WTC11 (cell line): ENCODE measurements around the gene PHF13. TPM values are rescaled to one million over a fixed set of nuclear protein-coding genes. Genes with fewer than 3 reads are reported as not detected.

Source experiments
- ATAC-seq: fragments of 200-7000 bp; cut with Tn5 transposase; 2 replicates; pipeline ENCODE4 v1.10.0; 2021; ENCODE audit warnings: mild to moderate bottlenecking, moderate library complexity
- CTCF ChIA-PET: fragments of 300-600 bp; sonication (Branson Sonifier 250); formaldehyde crosslinking; loops from one replicate; lab custom pipeline; 2021; ENCODE audit warnings: antibody characterized with exemption; lab: Charles Lee
- POLR2A ChIA-PET: fragments of 350-600 bp; sonication (Branson Sonifier 250); formaldehyde crosslinking; loops from one replicate; lab custom pipeline; 2021; ENCODE audit warnings: antibody characterized with exemption; lab: Charles Lee
- DNase-seq: peaks from one replicate; pipeline ENCODE4 v3.0.0; 2021; ENCODE audit warnings: low spot score
- H3K27ac Mint-ChIP-seq: 2 replicates; pipeline ENCODE4 v1.8.0; 2021; ENCODE audit warnings: mixed read lengths
- H3K27me3 Mint-ChIP-seq: 2 replicates; pipeline ENCODE4 v1.8.0; 2021; ENCODE audit warnings: low read depth, mild to moderate bottlenecking, moderate library complexity, mixed read lengths
- H3K36me3 Mint-ChIP-seq: 2 replicates; pipeline ENCODE4 v1.8.0; 2021; ENCODE audit warnings: mixed read lengths
- H3K4me1 Mint-ChIP-seq: 2 replicates; pipeline ENCODE4 v1.8.0; 2022; ENCODE audit warnings: mixed read lengths
- H3K4me3 Mint-ChIP-seq: 2 replicates; pipeline ENCODE4 v1.8.0; 2021; ENCODE audit warnings: mild to moderate bottlenecking, moderate library complexity, mixed read lengths
- H3K9me3 Mint-ChIP-seq: 2 replicates; pipeline ENCODE4 v1.8.0; 2021; ENCODE audit warnings: mixed read lengths
- ATF1 ChIP-seq: sonication (generic); formaldehyde crosslinking; IDR thresholded peaks from 2 replicates; pipeline ENCODE4 v1.8.1; 2023; ENCODE audit warnings: mild to moderate bottlenecking, moderate library complexity, missing genetic modification reagents
- CDX4 ChIP-seq: fragments of 250-450 bp; sonication (Bioruptor Pico); IDR thresholded peaks from 2 replicates; pipeline ENCODE4 v1.9.0; 2021; ENCODE audit warnings: moderate library complexity, mild to moderate bottlenecking, inconsistent platforms, borderline replicate concordance
- CTCF ChIP-seq: fragments of 200-600 bp; IDR thresholded peaks from 2 replicates; pipeline ENCODE4 v1.8.0; 2022; ENCODE audit warnings: antibody characterized with exemption
- E2F5 ChIP-seq: sonication (generic); formaldehyde crosslinking; IDR thresholded peaks from 2 replicates; pipeline ENCODE4 v1.8.1; 2022; ENCODE audit warnings: mild to moderate bottlenecking, moderate library complexity, missing genetic modification reagents
- FOXP1 ChIP-seq: sonication (generic); formaldehyde crosslinking; IDR thresholded peaks from 2 replicates; pipeline ENCODE4 v1.8.0; 2022; ENCODE audit warnings: missing genetic modification reagents, mild to moderate bottlenecking, moderate library complexity, borderline replicate concordance
- GTF2I ChIP-seq: fragments of 250-450 bp; sonication (Bioruptor Pico); conservative IDR thresholded peaks from 2 replicates; pipeline ENCODE4 v1.4.0; 2021; ENCODE audit warnings: mild to moderate bottlenecking
- JAZF1 ChIP-seq: fragments of 250-450 bp; sonication (Bioruptor Pico); IDR thresholded peaks from 2 replicates; pipeline ENCODE4 v1.9.0; 2021; ENCODE audit warnings: moderate library complexity, mild to moderate bottlenecking, inconsistent platforms
- MAX ChIP-seq: sonication (generic); formaldehyde crosslinking; IDR thresholded peaks from 2 replicates; pipeline ENCODE4 v1.8.0; 2022; ENCODE audit warnings: mild to moderate bottlenecking, missing genetic modification reagents
- MLX ChIP-seq: sonication (generic); formaldehyde crosslinking; IDR thresholded peaks from 2 replicates; pipeline ENCODE4 v1.8.1; 2023; ENCODE audit warnings: mild to moderate bottlenecking, missing genetic modification reagents, moderate library complexity
- NFYB ChIP-seq: sonication (generic); formaldehyde crosslinking; conservative IDR thresholded peaks from 2 replicates; pipeline ENCODE4 v1.8.0; 2022; ENCODE audit warnings: low read depth, missing genetic modification reagents
- NR1H2 ChIP-seq: sonication (generic); formaldehyde crosslinking; IDR thresholded peaks from 2 replicates; pipeline ENCODE4 v1.9.0; 2021; ENCODE audit warnings: mild to moderate bottlenecking, moderate library complexity, missing genetic modification reagents
- SMAD3 ChIP-seq: sonication (generic); formaldehyde crosslinking; IDR thresholded peaks from 2 replicates; pipeline ENCODE4 v1.8.0; 2022; ENCODE audit warnings: missing genetic modification reagents, mild to moderate bottlenecking, borderline replicate concordance
- STAT6 ChIP-seq: sonication (generic); formaldehyde crosslinking; conservative IDR thresholded peaks from 2 replicates; pipeline ENCODE4 v1.8.1; 2023; ENCODE audit warnings: mild to moderate bottlenecking, low read depth, missing genetic modification reagents, moderate library complexity
- TEAD4 ChIP-seq: sonication (generic); formaldehyde crosslinking; IDR thresholded peaks from 2 replicates; pipeline ENCODE4 v1.8.0; 2022; ENCODE audit warnings: mild to moderate bottlenecking, missing genetic modification reagents
- ZNF121 ChIP-seq: sonication (generic); formaldehyde crosslinking; IDR thresholded peaks from 2 replicates; pipeline ENCODE4 v1.8.0; 2023; ENCODE audit warnings: missing genetic modification reagents
- ZNF232 ChIP-seq: sonication (generic); formaldehyde crosslinking; IDR thresholded peaks from 2 replicates; pipeline ENCODE4 v1.8.0; 2022; ENCODE audit warnings: mild to moderate bottlenecking, missing genetic modification reagents
- ZNF416 ChIP-seq: fragments of 250-450 bp; sonication (Bioruptor Pico); IDR thresholded peaks from 2 replicates; pipeline ENCODE4 v1.9.0; 2021; ENCODE audit warnings: mild to moderate bottlenecking, inconsistent platforms
- ZNF425 ChIP-seq: fragments of 250-450 bp; sonication (Bioruptor Pico); conservative IDR thresholded peaks from 2 replicates; pipeline ENCODE4 v1.9.0; 2021; ENCODE audit warnings: mild to moderate bottlenecking
- total RNA-seq: library from RNA; stranded (reverse); gene quantifications from 3 replicates; pipeline ENCODE4 v1.2.3, GENCODE V29; 2021
- TF ChIP-seq, protein P1 (sequence below): sonication (generic); formaldehyde crosslinking; IDR thresholded peaks from 2 replicates; pipeline ENCODE4 v1.8.1; 2022; ENCODE audit warnings: low read depth, missing genetic modification reagents, borderline replicate concordance

Gene PHF13
- total RNA-seq, 1 experiment from 2014 or later, result 39.6 TPM

DNA sequence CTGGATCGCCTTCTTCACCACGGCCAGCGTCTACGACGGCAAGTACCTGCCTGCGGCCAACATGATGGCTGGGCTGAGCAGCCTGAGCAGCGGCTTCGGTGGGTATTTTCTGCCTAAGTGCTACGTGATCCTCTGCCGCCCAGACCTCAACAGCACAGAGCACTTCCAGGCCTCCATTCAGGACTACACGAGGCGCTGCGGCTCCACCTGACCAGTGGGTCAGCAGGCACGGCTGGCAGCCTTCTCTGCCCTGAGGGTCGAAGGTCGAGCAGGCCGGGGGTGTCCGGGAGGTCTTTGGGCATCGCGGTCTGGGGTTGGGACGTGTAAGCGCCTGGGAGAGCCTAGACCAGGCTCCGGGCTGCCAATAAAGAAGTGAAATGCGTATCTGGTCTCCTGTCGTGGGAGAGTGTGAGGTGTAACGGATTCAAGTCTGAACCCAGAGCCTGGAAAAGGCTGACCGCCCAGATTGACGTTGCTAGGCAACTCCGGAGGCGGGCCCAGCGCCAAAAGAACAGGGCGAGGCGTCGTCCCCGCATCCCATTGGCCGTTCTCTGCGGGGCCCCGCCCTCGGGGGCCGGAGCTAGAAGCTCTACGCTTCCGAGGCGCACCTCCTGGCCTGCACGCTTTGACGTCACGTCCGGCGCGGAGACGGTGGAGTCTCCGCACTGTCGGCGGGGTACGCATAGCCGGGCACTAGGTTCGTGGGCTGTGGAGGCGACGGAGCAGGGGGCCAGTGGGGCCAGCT is 34.0 kb upstream of the PHF13 start, which contains the start of gene ZBTB48 (continued):
- TF ChIP-seq FOXP1 (peak; percentile 64; the same call in 1 of the 2 replicates), SMAD3 (0 out of 2 replicates have a peak, but pooled peaks have one; percentile 58), CDX4 (CRISPR knock-in tag) (no peak), MAX (peak; percentile 31; the same call in 1 of the 2 replicates), E2F5 (CRISPR knock-in tag) (0 out of 2 replicates have a peak, but pooled peaks have one; percentile 42), STAT6 (CRISPR knock-in tag) (no peak), CTCF (no peak), TEAD4 (CRISPR knock-in tag) (no peak), NFYB (CRISPR knock-in tag) (peak; percentile 54; the same call in 1 of the 2 replicates), JAZF1 (CRISPR knock-in tag) (no peak), ATF1 (CRISPR knock-in tag) (no peak), MLX (CRISPR knock-in tag) (0 out of 2 replicates have a peak, but pooled peaks have one; percentile 52), ZNF121 (CRISPR knock-in tag) (no peak)
- TF ChIP-seq, protein P1, sequence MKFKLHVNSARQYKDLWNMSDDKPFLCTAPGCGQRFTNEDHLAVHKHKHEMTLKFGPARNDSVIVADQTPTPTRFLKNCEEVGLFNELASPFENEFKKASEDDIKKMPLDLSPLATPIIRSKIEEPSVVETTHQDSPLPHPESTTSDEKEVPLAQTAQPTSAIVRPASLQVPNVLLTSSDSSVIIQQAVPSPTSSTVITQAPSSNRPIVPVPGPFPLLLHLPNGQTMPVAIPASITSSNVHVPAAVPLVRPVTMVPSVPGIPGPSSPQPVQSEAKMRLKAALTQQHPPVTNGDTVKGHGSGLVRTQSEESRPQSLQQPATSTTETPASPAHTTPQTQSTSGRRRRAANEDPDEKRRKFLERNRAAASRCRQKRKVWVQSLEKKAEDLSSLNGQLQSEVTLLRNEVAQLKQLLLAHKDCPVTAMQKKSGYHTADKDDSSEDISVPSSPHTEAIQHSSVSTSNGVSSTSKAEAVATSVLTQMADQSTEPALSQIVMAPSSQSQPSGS (CRISPR knock-in tag), result no peak

GRCh38 chr1:6580119-6580592 is 33.4 kb upstream of the PHF13 start:
- POLR2A ChIA-PET, result interaction anchor here (0.6 to 2.0 kb wide), 5 partner anchors 15 to 89 kb away, joined by 3 to 5 read pairs (median 3); partner anchors contain the start of genes NOL9 and TAS1R1
- Mint-ChIP-seq H3K4me3 (peak overlapping the region; percentile 85), H3K27me3 (no peaks in the 10 kb centered on the region), H3K4me1 (peaks cover 17% of the 10 kb centered on the region), H3K9me3 (no peaks in the 10 kb centered on the region), H3K36me3 (peaks cover 3% of the 10 kb centered on the region; the same call in 1 of the 2 replicates), H3K27ac (peak overlapping the region; percentile 41; the same call in 1 of the 2 replicates)
- DNase-seq, result no peak
- TF ChIP-seq NR1H2 (CRISPR knock-in tag), result no peak
- no peak for TF ChIP-seq ZNF425 (CRISPR knock-in tag)
- no peak for TF ChIP-seq ZNF416 (CRISPR knock-in tag)
- no peak for TF ChIP-seq GTF2I (CRISPR knock-in tag)
- TF ChIP-seq ZNF232 (CRISPR knock-in tag), result 0 out of 2 replicates have a peak, but pooled peaks have one; percentile 27
- CTCF ChIA-PET, result interaction anchor here (1.0 to 2.9 kb wide), 11 partner anchors 22 to 375 kb away, joined by 3 to 20 read pairs (median 5); partner anchors contain the start of genes KLHL21, NOL9 and TAS1R1
- peak; percentile 9; the same call in 1 of the 2 replicates for ATAC-seq
